Dendritic cell treated with granulocyte-macrophage colony-stimulating factor and Interleukin-4, amounts not matched to agents 40 ng/mL and 50 ng/mL, for 4 days (primary cell): ENCODE data around the gene TMEM163.
"Not testable (repeated sequence)": the region's sequence is repeated elsewhere in the genome, so short reads cannot be mapped to it uniquely, and the experiment has no call there.

ENCODE experiments used
- H3K27ac Mint-ChIP-seq: one replicate; pipeline ENCODE4 v1.8.0; 2022; ENCODE audit warnings: mild to moderate bottlenecking, mixed read lengths
- H3K27me3 Mint-ChIP-seq: one replicate; pipeline ENCODE4 v1.8.0; 2022; ENCODE audit warnings: mild to moderate bottlenecking, mixed read lengths
- H3K36me3 Mint-ChIP-seq: one replicate; pipeline ENCODE4 v1.8.0; 2022; ENCODE audit warnings: low read depth, mixed read lengths
- H3K4me1 Mint-ChIP-seq: one replicate; pipeline ENCODE4 v1.8.0; 2022; ENCODE audit warnings: low read depth, mixed read lengths
- H3K4me3 Mint-ChIP-seq: one replicate; pipeline ENCODE4 v1.8.0; 2022; ENCODE audit warnings: mild to moderate bottlenecking, moderate library complexity, mixed read lengths
- H3K9me3 Mint-ChIP-seq: one replicate; pipeline ENCODE4 v1.8.0; 2022; ENCODE audit warnings: mixed read lengths
- intact Hi-C: fragments of 100-400 bp; cut with micrococcal nuclease; formaldehyde crosslinking; loops from one replicate; pipeline ENCODE4 v1.15.0; 2022

Gene TMEM163

DNA sequence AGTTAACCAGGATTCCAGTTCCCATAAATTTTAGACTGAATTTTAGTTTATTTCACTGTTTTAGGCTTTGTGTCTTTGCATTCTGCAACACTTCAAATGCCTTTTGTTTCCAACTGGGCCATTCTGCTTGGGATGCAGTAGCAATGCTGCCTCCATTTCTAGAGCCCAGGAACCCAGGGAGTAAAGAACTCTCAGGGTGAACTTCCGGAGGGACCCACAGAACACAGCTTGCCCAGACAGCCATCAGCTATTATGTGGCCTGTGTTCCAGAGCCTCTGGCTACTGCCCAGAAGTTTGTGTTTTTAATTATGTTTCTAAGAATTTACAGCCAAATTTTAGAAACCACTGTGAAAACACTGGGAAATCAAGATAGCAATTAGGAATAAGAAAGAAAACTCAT is 145.1 kb downstream of the TMEM163 start:
- H3K36me3 Mint-ChIP-seq, result no peaks in the 10 kb centered on the region
- H3K9me3 Mint-ChIP-seq, result no peaks in the 10 kb centered on the region
- intact Hi-C loops, result no loop called here
- H3K4me1 Mint-ChIP-seq, result peaks cover 7% of the 10 kb centered on the region
- no peaks in the 10 kb centered on the region for H3K27me3 Mint-ChIP-seq
- H3K4me3 Mint-ChIP-seq, result no peak overlapping the region
- H3K27ac Mint-ChIP-seq, result no peak overlapping the region

DNA sequence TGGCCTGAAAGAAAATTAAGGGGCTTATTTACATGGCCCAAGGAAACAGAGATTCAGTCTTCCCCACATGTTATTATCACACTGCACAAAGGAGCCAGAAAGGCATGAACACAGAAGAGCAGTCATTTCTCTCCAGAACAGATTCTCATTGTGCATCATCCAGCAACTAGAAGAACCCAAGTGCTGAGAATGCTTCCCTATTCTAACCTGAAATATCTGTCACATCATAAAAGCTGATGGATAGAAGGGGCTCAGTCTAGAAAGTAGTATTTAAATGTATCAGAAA is 145.8 kb downstream of the TMEM163 start:
- Mint-ChIP-seq H3K27ac (no peak overlapping the region), H3K27me3 (no peaks in the 10 kb centered on the region), H3K4me1 (peaks cover 7% of the 10 kb centered on the region), H3K9me3 (no peaks in the 10 kb centered on the region), H3K36me3 (no peaks in the 10 kb centered on the region), H3K4me3 (no peak overlapping the region)
- intact Hi-C loops, result no loop called here

DNA sequence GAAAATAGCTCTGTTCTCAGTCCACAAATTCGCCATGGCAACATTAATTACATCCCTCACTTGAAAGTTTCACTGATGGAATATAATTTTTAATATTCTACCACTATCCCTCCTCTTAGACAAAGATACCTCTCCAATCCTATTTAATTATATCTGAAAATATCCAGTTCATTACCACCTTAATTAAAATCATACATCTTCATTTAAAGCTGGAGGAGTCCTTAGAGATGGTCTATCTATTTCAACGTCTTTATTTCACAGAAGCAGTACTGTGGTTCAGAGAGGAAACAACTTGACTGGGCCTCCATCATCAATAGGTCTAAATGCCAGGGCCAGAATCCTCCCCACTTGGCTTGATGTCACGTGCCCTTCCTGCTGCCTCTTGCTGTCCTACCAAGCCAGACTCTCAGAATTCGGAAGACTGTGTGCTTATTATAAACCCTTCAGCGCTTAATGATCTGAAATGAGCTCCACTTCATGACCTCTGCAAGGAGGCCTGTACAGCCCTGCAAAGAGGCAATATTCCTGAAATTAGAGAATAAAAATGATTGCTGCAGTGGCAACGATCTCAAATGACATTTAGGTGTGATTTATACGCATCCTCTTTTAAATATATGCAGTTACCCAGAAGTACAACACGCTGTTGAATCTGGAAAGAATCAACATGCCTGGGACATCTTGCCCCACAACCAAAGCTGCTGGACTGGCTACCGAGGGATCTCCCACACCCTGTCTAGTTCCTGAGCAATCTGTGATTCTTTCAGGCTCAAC is 146.3 kb downstream of the TMEM163 start:
- H3K27ac Mint-ChIP-seq, result no peak overlapping the region
- H3K9me3 Mint-ChIP-seq, result no peaks in the 10 kb centered on the region
- no peaks in the 10 kb centered on the region for H3K36me3 Mint-ChIP-seq
- no peaks in the 10 kb centered on the region for H3K27me3 Mint-ChIP-seq
- H3K4me1 Mint-ChIP-seq, result peaks cover 7% of the 10 kb centered on the region
- intact Hi-C loops, result no loop called here
- H3K4me3 Mint-ChIP-seq, result no peak overlapping the region

DNA sequence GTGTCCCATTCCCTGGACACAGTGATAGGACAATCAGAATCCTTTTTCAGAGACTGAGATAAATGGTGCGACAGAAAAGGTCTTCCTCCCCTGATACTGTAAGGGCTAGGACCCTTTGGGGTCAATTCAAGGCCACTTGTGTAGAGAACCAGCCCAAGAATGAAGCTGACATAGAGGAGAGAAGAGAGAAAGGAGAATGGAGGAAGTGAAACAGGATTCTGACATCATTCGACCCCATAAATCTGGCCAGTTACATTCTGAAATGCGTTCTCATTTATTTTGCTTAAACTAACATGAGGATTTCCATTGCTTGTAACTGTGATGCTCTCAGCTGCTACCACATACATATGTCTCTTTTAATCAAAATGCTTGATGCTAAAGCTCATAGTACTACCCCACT is 148.1 kb downstream of the TMEM163 start:
- intact Hi-C loops, result no loop called here
- Mint-ChIP-seq H3K27ac (no peak overlapping the region), H3K9me3 (no peaks in the 10 kb centered on the region)

DNA sequence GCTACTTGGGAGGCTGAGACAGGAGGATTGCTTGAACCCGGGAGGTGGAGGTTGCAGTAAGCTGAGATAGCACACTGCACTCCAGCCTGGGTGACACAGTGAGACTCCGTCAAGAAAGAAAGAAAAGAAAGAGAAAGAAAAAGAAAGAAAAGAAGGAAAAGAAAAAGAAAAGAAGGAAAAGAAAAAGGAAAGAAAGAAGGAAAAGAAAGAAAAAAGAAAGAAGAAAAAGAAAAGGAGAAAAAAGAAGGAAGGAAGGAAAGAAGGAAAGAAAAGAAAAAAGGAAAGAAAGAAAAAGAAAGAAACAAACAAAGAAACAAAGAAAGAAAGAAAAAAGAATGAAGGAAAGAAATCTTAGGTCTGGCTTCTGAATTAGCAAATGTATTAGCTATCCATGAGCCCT is 150.4 kb downstream of the TMEM163 start:
- Mint-ChIP-seq H3K27me3 (no peaks in the 10 kb centered on the region), H3K9me3 (no peaks in the 10 kb centered on the region), H3K27ac (no peak overlapping the region), H3K4me3 (no peak overlapping the region), H3K4me1 (peaks cover 7% of the 10 kb centered on the region), H3K36me3 (no peaks in the 10 kb centered on the region)
- intact Hi-C loops, result no loop called here

More for the DNA sequence above, 148.1 kb downstream of the TMEM163 start:
- Mint-ChIP-seq H3K4me3 (no peak overlapping the region), H3K36me3 (no peaks in the 10 kb centered on the region), H3K4me1 (peaks cover 7% of the 10 kb centered on the region), H3K27me3 (no peaks in the 10 kb centered on the region)

DNA sequence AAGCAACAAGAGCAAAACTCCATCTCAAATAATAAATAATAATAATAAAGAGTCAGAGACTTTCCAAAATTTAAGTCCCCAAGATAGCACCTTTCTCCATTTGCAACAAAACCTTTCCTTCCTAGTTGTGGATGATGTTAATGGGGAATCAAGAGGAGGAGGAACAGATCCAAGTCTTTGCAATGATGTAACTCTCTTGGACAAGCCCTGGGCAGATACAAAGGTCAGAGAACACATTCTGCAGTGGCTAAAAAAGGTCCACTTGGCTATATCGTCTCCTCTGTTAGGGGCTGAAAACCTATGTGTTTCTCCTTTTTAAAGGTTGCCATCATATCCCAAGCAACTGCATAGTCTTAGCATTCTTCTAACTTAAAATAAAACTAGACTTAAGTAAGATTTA is 151.1 kb downstream of the TMEM163 start:
- no peaks in the 10 kb centered on the region for H3K9me3 Mint-ChIP-seq
- intact Hi-C loops, result no loop called here
- H3K36me3 Mint-ChIP-seq, result no peaks in the 10 kb centered on the region
- no peak overlapping the region for H3K4me3 Mint-ChIP-seq
- H3K27me3 Mint-ChIP-seq, result no peaks in the 10 kb centered on the region
- no peak overlapping the region for H3K27ac Mint-ChIP-seq
- peaks cover 7% of the 10 kb centered on the region for H3K4me1 Mint-ChIP-seq

DNA sequence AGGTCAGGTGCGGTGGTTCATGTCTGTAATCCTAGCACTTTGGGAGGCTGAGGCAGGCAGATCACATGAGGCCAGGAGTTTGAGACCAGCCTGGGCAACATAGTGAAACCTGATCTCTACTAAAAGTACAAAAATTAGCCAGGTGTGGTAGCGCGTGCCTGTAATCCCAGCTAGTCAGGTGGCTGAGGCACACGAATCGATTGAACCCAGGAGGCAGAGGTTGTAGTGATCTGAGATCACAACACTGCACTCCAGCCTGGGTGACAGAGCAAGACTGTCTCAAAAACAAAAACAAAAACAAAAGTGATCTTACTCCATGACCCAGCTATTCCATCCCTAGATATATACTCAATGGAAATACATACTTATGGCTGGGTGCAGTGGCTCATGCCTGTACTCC is 153.8 kb downstream of the TMEM163 start:
- H3K36me3 Mint-ChIP-seq, intact Hi-C loops, H3K27ac Mint-ChIP-seq, H3K4me3 Mint-ChIP-seq, H3K27me3 Mint-ChIP-seq, H3K9me3 Mint-ChIP-seq, H3K4me1 Mint-ChIP-seq: not testable (repeated sequence)

DNA sequence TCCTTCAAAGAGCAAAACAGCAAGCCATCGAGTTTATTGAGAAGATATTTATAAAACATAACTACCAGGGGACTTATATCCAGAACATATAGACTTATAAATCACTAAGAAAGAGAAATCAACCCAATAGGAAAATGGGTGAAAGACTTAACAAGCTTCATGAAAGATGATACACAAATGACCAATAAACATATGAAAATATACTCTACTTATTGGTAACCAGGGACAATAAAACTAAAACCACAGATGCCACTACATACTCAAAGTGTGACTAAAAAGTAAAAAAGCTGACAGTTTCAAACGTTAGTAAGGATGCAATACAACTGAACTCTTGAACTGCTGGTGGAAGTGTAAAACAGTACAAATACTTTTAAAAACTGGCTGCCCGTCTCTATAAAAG is 154.3 kb downstream of the TMEM163 start:
- Mint-ChIP-seq H3K4me1 (no peaks in the 10 kb centered on the region), H3K27me3 (no peaks in the 10 kb centered on the region), H3K36me3 (no peaks in the 10 kb centered on the region), H3K4me3 (no peak overlapping the region), H3K9me3 (no peaks in the 10 kb centered on the region), H3K27ac (no peak overlapping the region)
- intact Hi-C loops, result no loop called here

DNA sequence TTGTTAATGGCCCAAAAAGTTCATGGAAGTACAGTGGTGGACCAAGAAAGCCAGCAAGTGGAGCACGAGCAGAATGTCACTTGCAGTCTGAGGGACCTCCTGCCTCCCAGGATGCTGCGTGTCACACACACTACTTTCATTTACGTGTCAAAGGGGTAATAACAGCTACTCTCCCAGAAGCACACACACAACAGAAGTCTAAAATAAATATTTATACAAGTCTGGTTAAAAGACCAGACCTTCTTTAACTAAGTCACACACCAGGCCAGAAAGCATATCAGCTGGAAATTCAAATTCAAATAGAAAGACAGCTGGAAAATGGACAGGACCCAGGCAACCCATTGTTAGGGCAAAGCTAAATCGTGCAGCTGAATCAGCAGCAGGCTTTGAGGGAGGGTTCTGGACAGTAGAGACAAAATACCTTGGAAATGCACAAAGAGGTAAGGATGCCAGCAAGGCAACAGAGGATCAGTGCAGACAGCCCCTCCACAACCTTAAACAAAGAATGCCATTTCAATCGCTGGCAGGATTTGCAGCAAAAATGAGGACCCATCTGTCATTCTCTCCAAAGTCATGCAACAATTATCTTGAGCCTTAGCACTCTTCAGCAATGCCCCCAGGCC is 160.5 kb downstream of the TMEM163 start:
- Mint-ChIP-seq H3K27ac (no peak overlapping the region), H3K9me3 (no peaks in the 10 kb centered on the region), H3K36me3 (no peaks in the 10 kb centered on the region), H3K4me1 (no peaks in the 10 kb centered on the region), H3K27me3 (no peaks in the 10 kb centered on the region), H3K4me3 (no peak overlapping the region)
- intact Hi-C loops, result no loop called here

DNA sequence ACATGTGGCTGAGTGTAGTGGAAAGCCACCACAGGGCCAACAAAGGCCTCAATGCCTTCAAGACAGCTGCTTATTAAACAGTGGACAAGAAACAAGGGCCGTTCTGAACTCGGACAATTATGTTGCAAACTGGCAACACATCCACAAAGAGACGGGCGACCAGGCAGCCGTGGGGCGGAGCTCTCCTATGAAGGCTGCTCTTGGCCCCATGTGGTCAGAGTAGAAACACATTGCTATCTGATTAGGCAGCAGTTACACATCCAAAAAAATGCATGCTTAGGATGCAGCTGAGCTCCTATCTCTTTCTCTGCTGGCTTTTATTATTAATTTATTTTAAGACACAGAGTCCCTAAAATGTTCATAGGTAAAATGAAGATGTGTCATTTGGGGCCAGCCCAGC is 163.4 kb downstream of the TMEM163 start:
- H3K36me3 Mint-ChIP-seq, result no peaks in the 10 kb centered on the region
- no peaks in the 10 kb centered on the region for H3K9me3 Mint-ChIP-seq
- no peak overlapping the region for H3K4me3 Mint-ChIP-seq
- no peaks in the 10 kb centered on the region for H3K27me3 Mint-ChIP-seq
- H3K4me1 Mint-ChIP-seq, result no peaks in the 10 kb centered on the region
- no peak overlapping the region for H3K27ac Mint-ChIP-seq
- intact Hi-C loops, result no loop called here

DNA sequence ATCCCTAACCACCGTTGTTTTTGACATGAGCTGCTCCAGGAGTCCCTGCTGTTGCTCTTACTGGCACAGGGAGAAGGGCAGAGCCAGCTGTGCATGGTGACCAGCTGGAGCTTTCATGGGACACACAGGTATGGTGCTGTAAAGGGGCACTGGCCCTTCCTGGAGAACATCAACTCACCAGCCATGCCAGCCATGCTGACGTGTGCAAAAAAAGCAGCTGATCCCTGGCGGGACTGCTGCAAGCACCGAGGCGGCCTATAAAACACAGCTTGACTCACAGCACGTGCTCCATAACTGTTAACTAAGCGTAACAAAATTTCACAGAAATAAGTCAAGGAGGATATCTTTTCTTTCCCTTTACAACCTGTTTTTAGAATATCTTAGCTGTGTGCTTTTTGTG is 165.1 kb downstream of the TMEM163 start:
- Mint-ChIP-seq H3K27me3 (no peaks in the 10 kb centered on the region), H3K27ac (no peak overlapping the region), H3K4me1 (no peaks in the 10 kb centered on the region), H3K36me3 (no peaks in the 10 kb centered on the region), H3K9me3 (no peaks in the 10 kb centered on the region), H3K4me3 (no peak overlapping the region)
- intact Hi-C loops, result no loop called here

DNA sequence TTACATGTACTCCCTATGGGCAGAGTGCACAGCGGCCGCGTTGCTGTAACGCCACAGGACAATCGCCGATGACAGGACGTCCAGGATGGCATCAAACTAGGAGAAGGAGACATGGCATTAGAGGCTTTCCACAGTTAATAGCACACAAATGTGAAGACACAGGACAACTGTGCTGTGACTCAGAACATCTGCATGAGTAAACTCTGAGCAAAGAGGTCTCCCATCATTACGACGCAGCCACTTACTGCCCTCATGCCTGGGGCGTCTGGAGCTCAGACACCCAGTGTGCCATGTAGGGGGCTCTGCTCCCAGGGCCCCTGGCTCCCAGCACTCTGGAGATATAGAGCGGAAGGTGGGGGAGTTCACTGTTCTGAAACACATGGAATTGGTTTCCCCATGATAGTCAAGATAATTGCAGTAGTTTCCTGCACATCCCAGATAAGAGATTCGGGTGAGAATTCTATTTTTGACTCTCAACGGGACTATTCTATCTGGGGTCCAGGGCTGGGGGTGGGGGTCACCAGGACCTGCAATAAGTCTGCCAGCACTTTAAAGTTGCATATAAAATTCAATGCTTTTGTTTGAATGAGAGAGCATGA is 168.1 kb downstream of the TMEM163 start:
- intact Hi-C loops, result no loop called here
- H3K9me3 Mint-ChIP-seq, result no peaks in the 10 kb centered on the region
- H3K27ac Mint-ChIP-seq, result no peak overlapping the region
- no peak overlapping the region for H3K4me3 Mint-ChIP-seq
- H3K4me1 Mint-ChIP-seq, result no peaks in the 10 kb centered on the region
- H3K27me3 Mint-ChIP-seq, result no peaks in the 10 kb centered on the region
- no peaks in the 10 kb centered on the region for H3K36me3 Mint-ChIP-seq

DNA sequence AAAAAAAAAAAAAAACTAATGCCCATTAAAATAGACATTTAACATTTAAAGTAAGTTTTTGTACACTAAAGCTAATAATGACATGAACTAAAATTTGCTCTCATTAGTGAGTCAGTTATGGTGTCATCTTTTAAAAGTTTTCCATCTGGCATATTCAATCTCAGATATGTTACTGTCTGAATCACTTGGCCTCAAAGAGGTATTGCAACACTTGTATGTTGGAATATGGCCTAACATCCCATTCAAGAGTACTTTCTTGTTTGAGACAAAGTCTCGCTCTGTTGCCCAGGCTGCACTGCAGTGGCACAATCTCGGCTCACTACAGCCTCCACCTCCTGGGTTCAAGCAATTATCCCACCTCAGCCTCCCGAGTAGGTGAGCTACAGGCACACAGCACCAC is 169.7 kb downstream of the TMEM163 start:
- Mint-ChIP-seq H3K27me3 (no peaks in the 10 kb centered on the region), H3K36me3 (no peaks in the 10 kb centered on the region), H3K4me1 (no peaks in the 10 kb centered on the region), H3K9me3 (no peaks in the 10 kb centered on the region), H3K4me3 (no peak overlapping the region), H3K27ac (no peak overlapping the region)
- intact Hi-C loops, result no loop called here

DNA sequence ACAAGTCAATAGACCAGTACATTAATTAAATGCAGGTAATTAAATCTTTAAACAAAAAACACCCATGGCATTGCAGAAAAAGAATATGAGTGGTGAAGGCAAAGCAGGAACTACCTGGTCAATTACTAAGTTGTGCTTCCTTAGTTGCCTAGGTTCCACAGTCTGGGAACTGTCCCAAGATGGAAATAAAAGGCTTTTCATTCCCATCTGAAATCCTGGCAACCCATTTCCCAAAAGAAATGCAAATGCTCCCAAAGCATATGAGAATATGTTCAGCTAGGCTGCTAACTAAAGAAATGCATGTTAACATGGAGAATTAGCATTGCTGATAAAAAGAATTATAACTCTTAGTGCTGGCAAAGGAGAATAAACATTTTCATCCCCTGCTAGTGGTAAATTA is 177.8 kb downstream of the TMEM163 start:
- Mint-ChIP-seq H3K4me1 (no peaks in the 10 kb centered on the region), H3K27me3 (no peaks in the 10 kb centered on the region), H3K27ac (no peak overlapping the region), H3K36me3 (no peaks in the 10 kb centered on the region), H3K4me3 (no peak overlapping the region), H3K9me3 (no peaks in the 10 kb centered on the region)
- intact Hi-C loops, result no loop called here

DNA sequence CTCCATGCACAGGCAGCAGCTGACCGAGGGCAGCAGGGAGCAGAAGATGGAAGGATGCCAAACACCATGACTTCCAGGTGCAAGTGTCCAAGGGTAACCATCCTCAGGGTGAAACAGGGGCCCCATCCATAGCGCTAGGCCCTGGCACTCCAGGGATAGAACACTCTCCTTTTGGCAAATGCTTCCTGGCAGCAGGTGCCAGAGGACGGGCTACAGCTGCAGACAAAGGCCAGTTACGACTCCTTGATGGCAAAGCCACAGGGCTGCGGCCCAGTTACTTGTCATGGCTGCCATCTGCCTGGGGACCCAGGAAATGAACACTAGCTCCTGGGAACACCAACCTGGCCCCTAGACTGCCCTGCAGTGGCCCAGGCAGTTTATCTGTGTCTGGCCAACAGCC is 178.8 kb downstream of the TMEM163 start:
- Mint-ChIP-seq H3K9me3 (no peaks in the 10 kb centered on the region), H3K4me1 (no peaks in the 10 kb centered on the region), H3K4me3 (no peak overlapping the region), H3K27ac (no peak overlapping the region), H3K36me3 (no peaks in the 10 kb centered on the region), H3K27me3 (no peaks in the 10 kb centered on the region)
- intact Hi-C loops, result no loop called here
